HG03469 (cell line): ENCODE measurements around the gene IMMP2L.
A peak's percentile ranks its signal among the peaks of the same experiment; 100 is the strongest.
"Not testable (repeated sequence)": the region's sequence is repeated elsewhere in the genome, so short reads cannot be mapped to it uniquely, and the experiment has no call there.

Source experiments
- ATAC-seq: cut with Tn5 transposase; IDR thresholded peaks from one replicate; pipeline ENCODE4 v1.9.1; 2021; ENCODE audit warnings: mild to moderate bottlenecking, moderate library complexity, moderate number of reproducible peaks; ENCODE audit not compliant: unreplicated experiment

Gene IMMP2L

GRCh38 chr7:110975486-110975885 lies 586.8 kb downstream of the IMMP2L start:
- ATAC-seq = no peak

- no peak for ATAC-seq
Measured at GRCh38 chr7:110974441-110974840, 587.9 kb downstream of the IMMP2L start.

DNA sequence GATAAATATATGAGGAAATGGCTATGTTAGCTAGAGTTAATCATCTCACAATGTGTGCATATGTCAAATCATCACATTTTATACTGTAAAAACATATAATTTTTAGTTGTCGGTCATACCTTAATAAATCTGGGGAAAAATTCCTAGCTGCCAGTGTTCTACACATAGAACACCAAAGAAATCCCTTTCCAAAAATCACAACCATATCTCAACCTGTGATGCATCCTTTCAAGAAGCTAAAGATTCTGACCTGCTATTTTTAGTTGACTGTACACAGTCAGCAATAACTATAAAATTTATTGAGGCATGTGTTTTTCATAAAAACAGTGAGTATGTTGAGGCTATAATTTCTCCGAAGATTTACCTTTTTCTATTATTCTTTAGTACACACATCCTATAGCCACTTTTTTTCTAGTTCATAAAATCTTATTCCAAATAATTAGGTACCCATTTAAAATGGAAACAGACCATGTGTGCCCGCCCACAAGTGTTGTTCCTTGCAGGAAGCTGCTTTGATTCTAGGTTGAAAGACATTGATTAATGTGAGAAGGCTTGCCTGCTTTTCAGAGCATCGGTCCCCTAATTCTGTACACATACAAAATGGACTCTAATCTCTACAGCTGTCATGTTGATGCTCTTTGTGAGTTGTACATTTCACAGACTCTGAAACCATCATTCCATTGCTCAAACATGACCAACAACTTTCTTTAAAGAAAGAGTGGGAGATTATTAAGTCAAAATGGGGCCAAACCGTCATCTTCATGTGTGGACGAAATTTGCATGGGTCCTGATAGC lies 588.9 kb downstream of the IMMP2L start:
- no peak for ATAC-seq

DNA sequence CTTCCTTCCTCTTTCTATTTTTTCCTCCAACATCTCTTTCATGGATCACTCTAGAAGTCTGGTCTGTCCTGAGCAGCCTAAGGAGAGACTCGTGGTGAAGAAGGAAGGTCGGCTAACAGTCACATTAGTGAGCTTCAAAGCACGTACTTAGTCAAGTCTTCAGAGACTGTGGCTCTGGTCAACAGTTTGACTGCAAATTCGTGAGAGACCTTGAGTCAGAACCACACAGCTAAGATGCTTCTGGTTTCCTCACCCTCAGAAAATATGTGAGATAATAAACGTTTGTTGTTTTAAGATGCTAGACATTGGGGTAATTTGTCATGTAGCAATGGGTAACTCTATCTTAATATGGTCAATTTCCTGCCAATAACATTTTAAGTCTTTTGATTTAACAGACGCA lies 597.5 kb downstream of the IMMP2L start:
- no peak for ATAC-seq

DNA sequence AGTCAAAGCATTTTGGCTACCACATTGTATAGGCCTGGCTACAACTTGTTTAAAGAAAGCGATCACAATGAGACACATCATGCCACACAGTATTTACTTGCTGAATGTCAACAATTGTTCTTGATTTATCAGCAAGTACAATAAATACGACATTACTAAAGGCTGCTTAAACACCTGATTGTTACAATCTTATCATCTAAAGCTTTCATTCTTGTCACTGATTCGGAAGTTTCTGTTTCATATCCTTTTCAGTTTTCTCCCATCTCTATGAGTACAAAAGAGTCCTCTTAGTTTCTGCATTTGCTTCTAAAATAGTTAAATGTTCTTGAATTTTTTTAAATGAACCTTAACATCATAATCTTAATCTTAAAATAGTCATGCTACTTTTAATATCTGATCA lies 599.5 kb downstream of the IMMP2L start:
- ATAC-seq = no peak

DNA sequence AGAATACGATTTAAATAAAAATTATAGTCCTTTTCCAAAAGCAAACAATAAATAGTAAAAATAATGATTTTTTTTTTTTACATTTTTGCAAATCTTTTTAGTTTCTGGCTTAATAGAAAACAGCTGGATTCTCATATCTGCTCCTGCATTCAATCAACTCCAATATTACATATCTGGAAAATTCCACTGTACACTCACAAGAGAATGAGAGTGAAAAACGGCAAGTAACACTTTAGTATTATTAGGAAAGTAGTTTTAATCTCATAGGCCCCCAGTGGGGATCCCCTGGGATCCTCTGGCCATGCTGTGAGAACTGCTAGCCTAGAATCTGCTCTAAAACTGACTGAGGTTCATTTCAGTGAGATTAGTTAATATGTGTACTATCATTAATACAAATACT lies 599.9 kb downstream of the IMMP2L start:
- no peak for ATAC-seq

DNA sequence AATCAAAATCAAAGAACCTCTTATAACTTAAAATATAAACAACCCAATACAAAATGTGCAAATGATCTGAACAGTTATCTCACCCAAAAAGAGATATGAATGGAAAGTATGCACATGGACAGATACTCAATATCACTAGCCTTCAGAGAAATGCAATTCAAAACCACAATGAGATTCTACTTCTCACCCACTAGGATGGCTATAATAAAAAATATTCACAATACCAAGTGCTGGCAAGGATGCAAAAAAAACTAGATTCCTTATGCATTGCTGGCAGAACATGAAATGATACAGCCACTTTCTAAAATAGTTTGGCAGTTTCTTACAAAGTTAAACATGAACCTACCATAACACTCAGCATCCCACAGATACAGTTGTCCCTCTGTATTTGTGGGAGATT lies 601.5 kb downstream of the IMMP2L start:
- ATAC-seq = no peak

- ATAC-seq = no peak
Measured at GRCh38 chr7:110948280-110948679, 614.0 kb downstream of the IMMP2L start.

DNA sequence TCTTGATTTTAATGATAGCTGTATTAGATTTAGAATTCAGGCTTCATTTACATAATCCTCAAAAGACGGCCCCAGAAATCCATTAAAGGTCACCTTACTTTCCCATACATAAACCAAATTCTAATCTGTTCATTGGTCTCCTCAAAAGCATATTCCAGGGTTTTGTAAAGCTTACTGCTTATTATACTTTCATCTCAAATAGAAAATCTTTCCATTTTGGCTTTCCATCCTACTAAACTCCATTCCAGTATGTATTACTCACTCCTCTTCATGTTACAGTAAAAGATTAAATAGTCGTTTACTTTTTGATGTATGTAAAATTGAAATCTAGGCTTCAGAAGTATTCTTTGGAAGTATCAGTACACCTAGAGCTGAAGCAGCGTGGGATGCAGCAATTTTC lies 614.9 kb downstream of the IMMP2L start:
- no peak for ATAC-seq

- ATAC-seq = no peak
Measured at GRCh38 chr7:110944966-110945644, 617.2 kb downstream of the IMMP2L start.

DNA sequence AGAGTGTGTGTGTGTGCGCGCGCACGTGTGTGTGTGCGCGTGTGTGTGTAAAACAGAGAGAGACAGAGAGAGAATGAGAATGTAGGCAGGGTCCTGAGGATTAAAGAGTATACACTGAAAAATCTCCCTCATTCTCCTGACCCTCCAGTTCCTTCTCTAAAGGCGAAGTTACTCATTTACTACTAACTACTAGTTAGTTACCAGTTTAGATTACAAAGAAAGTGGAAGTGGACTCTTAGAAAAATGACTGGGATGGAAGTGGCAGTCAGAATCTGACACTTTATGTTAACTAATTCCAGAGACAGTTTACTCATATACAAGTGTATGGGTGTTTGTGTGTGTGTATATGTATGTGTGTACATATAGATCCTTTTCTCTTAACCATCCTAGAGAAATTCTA lies 617.8 kb downstream of the IMMP2L start:
- no peak for ATAC-seq

DNA sequence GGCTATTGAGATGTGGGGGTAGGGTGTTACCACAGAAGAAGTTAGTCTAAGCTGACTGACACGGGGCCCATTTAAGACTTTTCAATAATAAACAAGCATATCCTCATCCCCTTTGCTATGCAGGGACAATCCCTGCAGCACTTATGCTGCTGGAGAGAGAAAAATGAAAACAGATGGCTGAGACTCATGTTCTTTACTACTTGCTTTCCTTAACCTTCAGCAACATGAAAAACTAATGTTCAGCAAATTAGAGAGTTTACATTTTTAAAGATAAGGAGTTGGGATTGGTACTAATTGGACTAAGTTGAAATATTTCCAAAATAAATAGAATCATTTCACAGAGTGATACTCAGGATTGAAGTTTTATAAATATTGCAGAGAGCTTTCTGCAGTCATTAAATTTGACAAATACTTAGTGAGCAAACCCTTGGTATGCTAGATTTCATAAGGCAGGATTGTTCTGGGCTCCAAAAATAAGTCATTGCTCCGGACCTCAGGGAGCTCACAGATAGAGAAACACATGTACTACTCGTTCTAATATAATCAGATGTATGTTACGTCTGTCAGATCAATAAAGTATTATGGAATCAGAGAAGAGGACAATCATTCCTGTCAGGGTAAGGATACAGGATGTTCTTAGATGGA lies 618.5 kb downstream of the IMMP2L start:
- no peak for ATAC-seq

DNA sequence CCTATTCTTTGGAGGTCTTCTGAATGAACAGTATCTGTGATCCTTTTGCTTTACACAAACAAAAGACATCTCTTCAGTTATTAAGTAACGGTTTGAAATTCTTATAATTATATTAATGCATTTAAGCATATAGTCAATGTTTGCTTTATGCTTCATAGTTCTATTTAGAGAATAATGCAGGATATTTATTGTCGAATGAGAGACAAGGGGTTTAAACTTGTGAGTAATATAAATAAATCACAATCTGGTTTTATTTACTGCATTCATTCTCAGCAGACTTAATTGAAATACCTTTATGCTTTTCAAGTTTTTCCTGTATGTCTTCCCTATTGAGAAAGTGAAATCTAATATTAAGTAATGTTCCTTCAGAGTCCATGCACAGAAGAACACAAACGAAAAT lies 620.9 kb downstream of the IMMP2L start:
- no peak for ATAC-seq

GRCh38 chr7:110940756-110941155 lies 621.5 kb downstream of the IMMP2L start:
- no peak for ATAC-seq

DNA sequence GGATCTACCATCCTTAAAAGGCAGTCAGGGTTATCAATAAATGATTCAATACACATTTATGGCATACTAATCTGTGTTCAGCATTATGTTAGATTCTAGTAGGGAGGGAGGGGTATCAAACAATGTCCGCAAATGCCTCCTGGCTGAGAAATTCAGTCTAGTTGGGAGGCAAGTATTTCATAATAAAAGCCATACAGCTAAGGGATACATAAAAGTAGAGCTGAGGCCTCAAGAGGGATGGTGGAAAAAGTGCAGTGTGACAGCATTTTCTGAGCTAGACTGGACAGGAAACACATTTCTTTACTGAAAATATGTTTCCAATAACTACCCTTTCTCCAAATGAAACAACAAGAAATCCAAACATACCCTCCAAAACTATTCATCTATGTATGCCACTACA lies 624.1 kb downstream of the IMMP2L start:
- ATAC-seq = no peak

- ATAC-seq = not testable (repeated sequence)
Measured at GRCh38 chr7:110936665-110937064, 625.6 kb downstream of the IMMP2L start.

DNA sequence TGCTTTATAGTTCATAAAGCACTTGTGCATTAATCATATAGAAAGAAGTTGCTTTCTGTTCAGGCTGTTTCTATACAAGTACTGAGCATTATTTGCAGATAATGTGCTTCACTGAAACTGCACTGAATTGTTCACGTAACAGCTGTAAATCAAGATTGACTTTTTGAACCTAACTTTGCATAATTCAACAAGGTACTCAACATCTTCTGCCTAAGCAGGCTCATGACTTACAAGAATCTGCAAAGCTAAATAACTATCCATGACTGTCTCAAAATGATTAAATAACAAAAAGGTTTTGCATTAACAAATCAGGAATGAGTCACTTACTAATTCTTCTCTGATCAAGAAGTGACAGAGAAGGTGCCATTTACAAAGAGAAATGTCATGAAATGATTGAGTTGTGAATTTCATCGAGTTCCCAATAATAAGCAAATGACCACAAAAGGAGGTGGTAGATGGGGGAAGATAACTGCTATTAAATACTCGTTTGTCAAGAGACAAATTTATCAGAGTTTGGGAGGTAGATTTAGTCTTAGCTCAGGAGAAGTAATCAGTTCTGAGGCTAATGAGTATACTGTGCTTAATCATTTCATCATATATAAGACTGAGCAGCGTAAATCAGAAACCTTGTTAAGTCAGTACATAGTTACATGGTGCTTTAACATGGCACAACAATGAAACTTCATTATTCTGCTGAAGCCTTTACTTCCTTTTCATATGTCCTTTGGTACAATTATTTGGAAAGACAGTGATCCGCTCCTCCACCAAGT lies 632.6 kb downstream of the IMMP2L start:
- ATAC-seq = no peak

DNA sequence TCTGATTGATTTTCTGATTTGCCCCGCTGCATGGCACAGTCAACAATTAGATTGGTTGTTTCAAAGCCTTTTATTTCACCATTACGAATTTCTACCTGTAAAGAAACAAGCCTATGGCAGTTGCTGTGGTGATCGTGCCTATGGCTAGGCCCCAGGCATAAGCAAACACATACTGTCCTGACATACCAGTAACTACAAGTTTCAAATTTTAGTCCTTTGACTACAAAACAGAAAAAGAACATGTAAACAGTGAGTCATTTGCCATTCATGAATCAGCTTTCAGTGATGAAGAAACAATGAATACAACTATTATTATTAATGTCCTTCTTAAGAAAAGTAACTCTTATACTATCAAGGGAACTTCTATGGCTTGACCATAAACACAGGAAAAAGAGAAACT lies 639.4 kb downstream of the IMMP2L start:
- no peak for ATAC-seq

- no peak for ATAC-seq
Measured at GRCh38 chr7:110921595-110922151, 640.6 kb downstream of the IMMP2L start.

DNA sequence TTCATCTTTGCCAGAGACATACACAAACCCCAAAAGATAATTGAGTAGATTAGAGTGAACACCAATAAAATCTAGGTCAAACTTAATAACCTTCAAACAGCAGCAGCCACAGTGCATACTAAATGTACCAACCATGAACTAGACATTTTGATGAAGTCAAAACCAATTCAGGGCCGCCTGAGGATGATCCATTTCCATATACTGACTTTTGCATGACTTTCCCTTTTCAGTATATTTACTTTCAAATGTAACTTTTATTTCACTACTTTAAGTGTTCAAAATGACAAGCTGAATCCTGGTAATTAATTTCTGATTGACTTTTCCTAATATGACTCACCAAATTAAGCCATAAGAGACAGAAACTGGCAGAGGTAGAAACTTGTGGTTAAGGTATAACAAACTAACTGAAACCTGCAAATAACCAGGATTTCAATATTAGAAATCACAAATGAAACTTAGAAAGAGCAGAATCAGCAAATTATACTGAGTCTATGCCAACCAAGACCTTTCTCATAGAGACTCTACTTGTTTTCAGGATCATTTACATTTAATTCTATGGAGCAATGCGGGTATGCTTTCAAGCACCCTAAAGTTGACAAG lies 643.2 kb downstream of the IMMP2L start:
- ATAC-seq = peak; percentile 88

DNA sequence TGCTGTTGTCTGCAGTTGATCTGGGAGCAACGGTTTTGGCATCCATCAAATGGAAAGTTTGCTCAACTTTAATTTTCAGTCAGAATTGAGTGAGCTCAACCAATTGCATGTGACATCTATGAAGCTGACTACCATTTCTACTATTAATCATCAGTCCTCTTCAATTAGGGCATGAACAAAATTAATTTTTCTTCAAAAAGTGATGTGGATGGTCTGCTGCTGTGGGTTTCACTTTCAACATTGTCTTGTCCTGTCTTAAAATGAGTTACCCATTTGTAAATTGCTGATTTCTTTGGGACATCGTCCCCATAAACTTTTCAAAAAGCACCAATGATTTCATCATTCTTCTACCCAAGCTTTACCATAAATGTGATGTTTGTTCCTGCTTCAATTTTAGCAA lies 648.0 kb downstream of the IMMP2L start:
- ATAC-seq = no peak
